GM21619 (cell line): ENCODE measurements around the gene TRIP13.
A peak's percentile ranks its signal among the peaks of the same experiment; 100 is the strongest.
"Not testable (repeated sequence)": the region's sequence is repeated elsewhere in the genome, so short reads cannot be mapped to it uniquely, and the experiment has no call there.

Experiments used
- ATAC-seq: cut with Tn5 transposase; IDR thresholded peaks from one replicate; pipeline ENCODE4 v1.9.1; 2021; ENCODE audit not compliant: unreplicated experiment

TRIP13 gene, protein sequence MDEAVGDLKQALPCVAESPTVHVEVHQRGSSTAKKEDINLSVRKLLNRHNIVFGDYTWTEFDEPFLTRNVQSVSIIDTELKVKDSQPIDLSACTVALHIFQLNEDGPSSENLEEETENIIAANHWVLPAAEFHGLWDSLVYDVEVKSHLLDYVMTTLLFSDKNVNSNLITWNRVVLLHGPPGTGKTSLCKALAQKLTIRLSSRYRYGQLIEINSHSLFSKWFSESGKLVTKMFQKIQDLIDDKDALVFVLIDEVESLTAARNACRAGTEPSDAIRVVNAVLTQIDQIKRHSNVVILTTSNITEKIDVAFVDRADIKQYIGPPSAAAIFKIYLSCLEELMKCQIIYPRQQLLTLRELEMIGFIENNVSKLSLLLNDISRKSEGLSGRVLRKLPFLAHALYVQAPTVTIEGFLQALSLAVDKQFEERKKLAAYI

DNA sequence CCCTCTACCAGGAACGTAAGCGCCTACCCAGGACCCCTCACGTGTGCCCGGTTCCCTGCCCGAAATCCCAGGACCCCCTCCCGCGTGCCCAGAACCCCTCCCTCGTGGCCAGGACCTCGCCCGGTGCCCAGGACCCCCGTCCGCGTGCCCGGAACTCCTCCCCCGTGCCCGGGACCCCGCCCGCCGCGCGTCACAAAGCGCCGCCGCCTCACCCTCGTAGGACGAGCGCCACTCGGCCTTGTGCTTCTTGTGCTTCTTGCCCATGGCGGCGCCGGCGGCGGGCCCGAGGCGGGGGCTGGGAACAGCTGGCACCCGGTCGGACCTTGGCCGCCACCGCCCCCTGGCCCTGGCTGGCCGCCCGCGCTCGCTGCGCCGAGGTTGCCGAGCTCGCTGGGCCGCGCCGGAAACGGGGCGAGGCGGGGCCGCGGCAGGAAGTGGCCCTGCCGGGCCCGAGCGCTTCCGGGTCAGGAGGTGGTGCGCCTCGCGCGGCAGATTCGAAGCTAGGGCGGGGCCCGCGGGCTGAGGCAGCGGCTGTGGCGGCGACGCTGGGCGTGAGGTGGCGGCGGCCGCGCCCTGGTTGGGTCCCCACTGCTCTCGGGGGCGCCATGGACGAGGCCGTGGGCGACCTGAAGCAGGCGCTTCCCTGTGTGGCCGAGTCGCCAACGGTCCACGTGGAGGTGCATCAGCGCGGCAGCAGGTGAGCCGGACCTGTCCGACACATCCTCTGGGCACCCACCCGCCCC, at the start of gene TRIP13, which contains the start of gene BRD9:
TSS of gene TRIP13 (plus strand) at position 491 of the 743 bp plus-strand sequence. CDS start at position 606, 115 bp downstream.
TSS of gene BRD9 (minus strand) at position 408 of the 743 bp plus-strand sequence. CDS start at position 264, 144 bp downstream.
- ATAC-seq, result peak; percentile 98

DNA sequence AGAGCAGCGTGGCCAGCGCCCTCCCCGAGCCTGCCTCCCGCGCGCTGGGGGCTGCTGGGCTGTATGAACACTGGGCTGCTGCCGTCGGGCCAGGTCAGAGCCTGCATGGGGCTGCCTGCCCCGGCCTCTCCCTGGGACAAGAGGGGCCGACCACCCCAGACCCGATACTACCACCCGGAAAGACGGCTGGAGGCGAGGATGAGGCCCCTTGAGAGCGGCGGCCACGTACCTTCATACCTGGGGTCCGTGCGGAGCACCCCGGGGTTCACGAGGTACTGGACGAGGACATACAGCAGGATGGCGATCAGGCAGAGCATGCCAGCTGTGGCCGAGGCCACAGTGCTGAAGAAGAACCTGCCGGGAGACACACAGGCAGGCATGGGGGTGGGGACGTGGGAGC, 49.3 kb upstream of the TRIP13 start:
- ATAC-seq, result not testable (repeated sequence)

DNA sequence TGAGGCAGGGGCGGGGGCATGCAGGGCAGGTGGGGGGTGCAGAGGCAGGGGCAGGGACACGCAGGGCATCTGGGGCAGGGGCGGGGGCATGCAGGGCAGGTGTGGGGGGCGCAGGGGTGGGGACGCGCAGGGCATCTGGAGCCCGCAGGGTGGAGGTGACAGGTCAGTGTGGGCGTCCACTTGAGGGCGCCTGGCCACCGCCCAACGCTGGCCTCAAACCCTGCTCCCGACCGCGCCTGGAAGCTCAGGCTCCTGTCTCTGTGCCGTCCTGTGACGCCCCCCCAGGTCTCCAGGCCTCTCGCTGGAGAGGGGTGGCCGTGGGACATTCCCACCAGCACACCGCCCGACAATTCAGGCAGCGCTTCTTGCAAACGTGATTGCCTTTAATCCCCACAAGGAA, 48.8 kb upstream of the TRIP13 start:
- ATAC-seq, result not testable (repeated sequence)

DNA sequence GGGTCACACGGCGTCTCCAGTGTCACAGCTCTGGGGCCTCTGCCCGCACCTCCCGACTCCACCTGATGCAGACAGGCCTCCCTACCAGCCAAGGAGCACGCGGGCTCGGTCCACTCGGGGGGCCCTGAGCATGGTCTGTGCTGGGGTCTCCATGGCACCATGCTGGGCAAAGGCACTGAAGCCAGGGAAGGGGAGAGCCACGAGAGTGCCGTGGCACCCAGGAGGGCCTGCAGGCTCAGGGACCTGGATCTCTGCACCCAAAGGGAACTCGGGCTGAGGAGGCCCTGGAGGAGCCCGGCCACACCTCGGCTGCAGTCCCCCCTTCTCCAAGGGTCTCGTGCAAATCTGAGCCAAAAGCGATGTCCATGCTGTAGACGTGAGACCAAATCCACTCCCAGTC, 48.3 kb upstream of the TRIP13 start:
- ATAC-seq, result not testable (repeated sequence)

DNA sequence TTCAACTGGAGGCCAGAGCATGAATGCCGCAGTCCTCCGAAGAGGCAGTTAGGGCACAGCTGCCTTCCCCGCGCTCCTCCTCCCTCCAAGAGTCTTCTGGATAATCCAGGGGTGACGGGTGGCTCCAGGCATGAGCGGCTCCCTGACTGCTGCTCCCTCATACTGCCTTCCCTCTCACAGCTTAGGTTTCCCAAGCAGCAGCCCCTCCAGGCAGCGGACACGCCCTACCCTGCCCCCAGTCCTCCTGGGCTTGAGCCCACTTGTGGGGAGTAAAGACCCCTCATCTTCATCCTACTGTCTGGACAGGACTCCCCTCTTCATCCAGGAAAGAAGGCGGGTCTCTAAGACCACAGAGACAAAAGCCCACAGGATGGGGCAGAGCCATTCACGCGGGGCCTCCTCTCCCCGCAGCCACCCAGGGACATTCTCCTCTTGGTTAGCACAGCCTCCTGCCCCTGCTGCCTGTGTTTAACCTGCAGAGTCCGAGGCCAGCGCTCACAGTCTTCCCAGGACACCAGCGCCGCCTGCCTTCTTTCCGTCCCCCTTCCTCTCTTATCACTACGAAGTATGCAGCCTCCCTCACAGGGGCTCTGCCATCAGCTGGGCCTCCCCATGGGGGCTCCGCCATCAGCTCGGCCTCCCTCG, 47.5 kb upstream of the TRIP13 start:
- ATAC-seq, result not testable (repeated sequence)

DNA sequence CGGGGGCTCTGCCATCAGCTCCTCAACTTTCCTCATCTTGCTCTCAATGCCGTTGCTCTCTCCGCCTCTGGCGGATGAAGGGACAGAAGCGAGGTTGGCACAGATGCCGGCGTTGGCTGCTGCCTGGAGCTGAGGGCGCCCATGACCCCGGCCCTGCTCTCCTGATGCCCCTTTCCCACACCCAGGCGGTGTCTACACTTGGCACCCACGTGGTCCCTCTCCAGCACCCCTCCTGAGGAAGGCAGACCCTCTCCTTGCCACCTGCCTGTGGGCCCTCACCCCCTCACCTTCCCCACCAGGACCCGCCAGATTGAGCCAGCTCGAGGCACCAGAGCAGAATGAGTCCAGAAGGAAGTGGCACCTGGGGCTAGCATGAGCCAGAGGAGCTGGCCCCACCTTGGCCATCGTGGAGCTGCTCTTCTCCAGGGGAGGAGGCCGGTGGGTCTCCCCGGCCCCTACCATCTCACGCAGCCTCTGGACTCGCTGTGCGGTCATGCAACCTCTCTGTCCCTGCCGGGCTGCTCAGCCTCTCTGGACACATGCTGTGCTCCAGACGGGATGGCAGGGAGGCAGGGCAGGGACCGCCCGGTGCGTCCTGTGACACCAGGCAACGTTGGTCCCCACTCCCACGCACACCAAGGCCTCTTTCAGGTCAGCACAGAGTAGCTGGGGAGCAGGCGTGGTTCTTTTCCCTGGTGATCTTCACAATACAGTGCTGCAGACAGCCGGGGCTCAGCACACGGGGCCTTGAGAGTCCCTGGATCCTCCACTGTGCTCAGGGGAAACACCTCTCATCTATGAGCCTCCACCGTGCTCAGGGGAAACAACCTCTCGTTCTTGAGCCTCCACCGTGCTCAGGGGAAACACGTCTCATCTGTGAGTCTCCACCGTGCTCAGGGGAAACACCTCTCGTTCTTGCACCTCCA, 46.7 kb upstream of the TRIP13 start:
- ATAC-seq, result not testable (repeated sequence)

DNA sequence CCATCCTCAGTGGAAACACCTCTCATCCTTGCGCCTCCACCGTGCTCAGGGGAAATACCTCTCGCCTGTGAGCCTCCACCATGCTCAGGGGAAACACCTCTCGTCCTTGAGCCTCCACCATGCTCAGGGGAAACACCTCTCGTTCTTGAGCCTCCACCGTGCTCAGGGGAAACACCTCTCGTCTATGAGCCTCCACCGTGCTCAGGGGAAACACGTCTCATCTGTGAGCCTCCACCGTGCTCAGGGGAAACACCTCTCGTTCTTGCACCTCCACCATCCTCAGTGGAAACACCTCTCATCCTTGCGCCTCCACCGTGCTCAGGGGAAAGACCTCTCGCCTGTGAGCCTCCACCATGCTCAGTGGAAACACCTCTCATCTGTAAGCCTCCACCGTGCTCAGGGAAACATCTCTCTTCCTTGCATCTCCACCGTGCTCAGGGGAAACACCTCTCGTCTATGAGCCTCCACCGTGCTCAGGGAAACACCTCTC, 46.0 kb upstream of the TRIP13 start:
- not testable (repeated sequence) for ATAC-seq

DNA sequence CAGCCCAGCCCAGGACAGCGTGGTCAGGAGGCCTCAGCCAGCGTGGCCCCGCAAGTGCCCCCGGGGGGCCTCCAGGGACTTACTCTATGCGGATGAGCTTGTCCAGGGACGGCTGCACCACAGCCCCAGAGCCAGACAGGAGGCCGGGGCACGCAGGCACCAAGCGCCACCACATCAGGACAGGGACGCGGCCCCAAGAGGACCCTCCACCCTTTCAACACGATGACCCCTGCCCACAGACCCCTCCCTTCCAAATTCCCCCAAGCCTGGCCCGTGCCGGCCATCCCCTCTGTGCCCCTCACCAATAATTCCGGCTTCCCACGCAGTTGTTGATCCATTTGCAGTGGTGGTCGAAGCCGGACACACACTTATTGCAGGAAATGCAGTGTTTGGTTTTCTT, 45.5 kb upstream of the TRIP13 start:
- not testable (repeated sequence) for ATAC-seq

DNA sequence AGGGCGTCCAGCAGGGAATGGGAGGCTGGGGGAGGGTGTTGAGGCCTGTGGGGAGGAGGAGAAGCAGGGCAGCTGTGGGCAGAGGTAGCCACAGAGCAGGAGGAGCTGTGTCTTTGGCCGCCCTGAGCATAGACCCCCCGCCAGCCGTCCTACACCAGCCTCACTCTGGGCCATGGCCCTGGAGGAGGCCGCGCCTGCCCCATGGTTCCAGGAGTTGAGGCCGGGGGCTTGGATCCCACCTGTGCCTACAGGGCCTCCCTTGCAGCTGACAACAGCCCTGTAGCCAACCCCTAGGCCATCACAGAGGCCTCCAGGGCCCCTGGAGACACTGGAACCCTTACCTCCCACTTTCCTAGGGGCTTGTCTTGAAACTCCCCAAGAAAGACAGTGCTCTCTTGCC, 44.9 kb upstream of the TRIP13 start:
- not testable (repeated sequence) for ATAC-seq

DNA sequence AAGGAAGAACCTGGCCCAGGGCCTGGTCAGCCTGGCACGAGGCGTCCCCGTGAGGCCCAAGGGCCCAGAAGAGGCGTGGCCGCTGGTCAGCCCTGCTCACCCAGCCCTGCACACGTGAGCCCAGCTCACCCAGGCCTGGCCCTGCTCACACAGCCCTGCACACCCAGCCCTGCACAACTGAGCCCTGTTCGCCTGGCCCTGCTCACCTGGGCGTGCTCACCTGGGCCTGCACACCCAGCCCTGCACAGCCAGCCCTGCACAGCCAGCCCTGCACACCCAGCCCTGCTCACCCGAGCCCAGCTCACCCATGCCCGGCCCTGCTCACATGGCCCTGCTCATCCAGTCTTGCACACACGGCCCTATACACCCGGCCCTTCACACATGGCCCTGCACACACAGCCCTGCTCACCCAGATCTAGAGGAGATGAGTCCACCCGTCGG, 44.0 kb upstream of the TRIP13 start:
- ATAC-seq, result no peak

DNA sequence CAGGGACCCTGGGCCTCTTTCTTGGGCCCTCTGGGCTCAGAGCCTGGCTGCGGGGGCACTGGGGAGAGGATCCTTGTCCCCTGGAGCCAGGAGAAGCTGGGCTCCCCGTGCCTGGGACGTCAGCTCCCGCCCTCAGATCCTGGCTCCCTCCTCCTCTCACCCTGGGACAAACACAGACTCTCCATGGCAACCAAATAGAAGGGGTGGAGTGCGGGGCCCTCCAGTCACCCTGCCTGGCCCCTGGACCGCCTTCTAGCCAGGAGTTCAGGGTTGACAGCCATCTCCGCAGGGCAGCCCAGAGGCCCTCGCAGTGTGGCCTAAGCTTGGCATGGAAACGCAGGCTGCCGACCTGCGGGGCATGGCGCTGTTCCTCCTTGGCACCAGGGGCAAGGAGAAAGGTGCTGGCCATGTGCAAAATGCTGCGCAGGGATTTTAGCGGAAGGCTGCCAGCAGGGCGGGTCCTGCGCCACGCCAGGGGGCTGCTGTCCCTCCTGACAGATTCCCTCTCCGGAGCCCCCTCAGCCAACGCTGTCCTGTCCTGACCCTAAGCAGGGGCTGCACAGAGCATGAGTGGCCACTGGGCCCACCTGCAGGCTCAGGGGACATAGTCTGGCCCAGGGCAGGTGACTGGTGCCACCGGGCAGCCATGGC, 42.9 kb upstream of the TRIP13 start:
- ATAC-seq, result no peak

DNA sequence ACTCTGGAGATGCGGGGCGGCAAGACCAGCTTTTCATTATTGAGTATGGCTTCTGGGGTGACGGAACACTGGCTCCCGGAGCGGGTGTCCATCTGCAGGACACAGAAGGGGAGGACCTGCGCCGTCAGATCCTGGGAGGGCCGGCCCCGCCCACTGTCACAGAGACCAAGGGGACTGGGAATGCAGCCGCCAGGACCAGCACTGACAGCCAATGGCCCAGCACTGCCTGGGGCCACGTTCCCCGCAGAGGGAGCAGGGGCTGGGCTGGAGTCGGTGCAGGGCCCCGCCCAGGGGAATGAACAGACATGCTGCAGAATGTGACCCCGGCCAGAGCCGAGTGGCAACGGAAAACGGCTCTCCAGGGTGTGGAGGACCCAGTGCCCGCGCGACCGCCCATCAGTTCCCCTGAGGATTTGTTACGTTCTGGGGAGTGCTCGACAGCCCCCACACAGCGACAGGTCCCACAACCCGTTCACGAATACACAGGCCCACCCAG, 42.1 kb upstream of the TRIP13 start, which contains the start of gene ZDHHC11:
TSS of gene ZDHHC11 (minus strand) at position 476 of the 496 bp plus-strand sequence. CDS start at position 92, 384 bp downstream.
- no peak for ATAC-seq

DNA sequence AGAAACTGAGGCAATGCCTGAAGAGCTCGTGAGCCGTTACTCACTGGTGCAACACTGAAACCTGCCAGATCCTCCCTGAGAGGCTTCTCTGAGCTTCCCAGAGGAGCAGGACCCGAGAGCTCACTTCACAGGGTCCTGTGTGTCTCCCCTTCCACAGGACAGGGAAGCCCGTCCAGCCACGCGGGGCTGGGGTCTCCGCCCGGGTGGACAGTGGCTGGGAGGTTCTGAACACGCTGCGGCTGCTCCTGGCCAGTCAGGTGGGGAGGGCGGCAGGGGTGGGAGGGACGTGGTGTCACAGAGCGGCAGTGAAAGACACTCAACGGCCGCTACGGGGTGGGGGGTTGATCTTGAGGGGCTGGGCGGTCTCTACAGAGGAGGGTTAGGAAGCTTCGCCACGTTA, 41.6 kb upstream of the TRIP13 start:
- no peak for ATAC-seq

DNA sequence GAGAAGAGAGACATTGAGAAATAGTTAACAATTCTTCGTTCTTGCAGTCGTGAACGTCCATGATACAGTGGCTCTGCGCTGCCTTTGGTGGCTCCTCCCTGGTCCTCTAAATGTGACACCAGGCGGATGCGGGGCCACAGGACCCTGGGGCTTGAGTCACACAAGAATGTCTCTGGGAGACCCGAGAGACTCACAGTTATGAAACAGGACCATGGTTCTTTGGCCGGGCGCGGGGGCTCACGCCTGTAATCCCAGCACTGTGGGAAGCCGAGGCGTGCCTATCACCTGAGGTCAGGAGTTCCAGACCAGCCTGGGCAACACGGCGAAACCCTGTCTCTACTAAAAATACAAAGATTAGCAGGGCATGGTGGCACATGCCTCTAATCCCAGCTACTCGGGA, 41.1 kb upstream of the TRIP13 start:
- no peak for ATAC-seq

DNA sequence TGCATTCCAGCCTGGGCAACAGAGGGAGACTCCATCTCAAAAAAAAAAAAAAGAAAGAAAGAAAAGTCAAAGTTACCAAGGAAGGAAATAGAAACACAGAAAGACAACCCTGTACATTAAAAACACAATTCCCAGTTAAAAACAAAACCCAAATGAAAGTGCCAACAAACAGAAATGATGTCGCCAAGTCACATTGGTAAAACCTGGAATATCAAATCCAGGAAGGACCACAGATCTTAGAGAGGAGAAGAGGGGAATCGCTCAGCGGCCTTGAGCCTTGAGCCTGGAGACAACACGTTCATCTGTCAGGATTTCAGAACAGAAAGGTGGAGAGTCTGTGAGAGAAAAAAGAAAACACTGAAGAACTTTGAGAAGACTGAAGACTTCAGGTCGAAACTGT, 40.7 kb upstream of the TRIP13 start:
- ATAC-seq, result no peak

DNA sequence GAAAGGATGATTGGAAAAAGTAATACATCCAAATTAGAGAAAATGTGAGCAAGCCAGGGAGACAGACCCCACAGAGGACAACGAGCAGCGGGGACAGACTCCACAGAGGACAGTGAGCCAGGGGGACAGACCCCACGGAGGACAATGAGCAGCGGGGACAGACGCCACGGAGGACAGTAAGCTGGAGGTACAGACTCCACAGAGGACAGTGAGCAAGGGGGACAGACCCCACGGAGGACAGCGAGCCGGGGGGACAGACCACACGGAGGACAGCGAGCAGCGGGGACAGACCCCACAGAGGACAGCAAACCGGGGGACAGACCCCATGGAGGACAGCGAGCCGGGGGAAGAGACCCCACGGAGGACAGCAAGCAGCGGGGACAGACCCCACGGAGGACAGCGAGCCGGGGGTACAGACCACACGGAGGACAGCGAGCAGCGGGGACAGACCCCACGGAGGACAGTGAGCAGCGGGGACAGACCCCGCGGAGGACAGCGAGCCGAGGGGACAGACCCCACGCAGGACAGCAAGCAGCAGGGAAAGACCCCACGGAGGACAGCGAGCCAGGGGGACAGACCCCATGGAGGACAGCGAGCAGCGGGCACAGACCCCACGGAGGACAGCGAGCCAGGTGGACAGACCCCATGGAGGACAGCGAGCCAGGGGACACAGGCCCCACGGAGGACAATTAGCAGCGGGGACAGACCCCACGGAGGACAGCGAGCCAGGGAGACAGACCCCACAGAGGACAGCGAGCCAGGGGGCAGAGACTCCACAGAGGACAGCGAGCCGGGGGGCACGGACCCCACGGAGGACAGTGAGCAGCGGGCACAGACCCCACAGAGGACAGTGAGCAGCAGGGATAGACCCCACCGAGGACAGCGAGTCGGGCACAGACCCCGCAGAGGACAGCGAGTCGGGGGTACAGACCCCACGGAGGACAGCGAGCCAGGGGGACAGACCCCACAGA, 40.0 kb upstream of the TRIP13 start:
- ATAC-seq, result no peak

DNA sequence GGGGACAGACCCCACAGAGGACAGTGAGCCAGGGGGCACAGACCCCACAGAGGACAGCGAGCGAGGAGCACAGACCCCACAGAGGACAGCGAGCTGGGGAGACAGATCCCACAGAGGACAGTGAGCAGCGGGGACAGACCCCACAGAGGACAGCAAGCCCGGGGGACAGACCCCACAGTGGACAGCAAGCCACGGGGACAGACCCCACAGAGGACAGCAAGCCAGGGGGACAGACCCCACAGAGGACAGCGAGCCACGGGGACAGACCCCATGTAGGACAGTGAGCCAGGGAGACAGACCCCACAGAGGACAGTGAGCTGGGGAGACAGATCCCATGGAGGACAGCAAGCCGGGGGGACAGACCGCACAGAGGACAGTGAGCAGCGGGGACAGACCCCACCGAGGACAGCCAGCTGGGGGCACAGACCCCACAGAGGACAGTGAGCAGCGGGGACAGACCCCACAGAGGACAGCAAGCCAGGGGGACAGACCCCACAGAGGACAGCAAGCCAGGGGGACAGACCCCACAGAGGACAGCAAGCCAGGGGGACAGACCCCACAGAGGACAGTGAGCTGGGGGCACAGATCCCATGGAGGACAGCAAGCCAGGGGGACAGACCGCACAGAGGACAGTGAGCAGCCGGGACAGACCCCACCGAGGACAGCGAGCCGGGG, 39.1 kb upstream of the TRIP13 start:
- not testable (repeated sequence) for ATAC-seq

DNA sequence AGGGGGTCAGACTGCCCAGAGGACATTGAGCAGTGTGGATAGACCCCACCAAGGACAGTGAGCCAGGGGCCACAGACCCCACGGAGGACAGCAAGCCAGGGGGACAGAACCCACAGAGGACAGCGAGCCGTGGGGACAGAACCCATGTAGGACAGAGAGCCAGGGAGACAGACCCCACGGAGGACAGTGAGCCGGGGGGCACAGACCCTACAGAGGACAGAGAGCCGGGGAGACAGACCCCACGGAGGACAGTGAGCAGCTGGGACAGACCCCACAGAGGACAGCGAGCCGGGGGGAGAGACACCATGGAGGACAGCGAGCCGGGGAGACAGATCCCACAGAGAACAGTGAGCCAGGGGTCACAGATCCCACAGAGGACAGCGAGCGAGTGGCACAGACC, 38.5 kb upstream of the TRIP13 start:
- ATAC-seq, result no peak
